GM23338 (cell line): ENCODE data around the gene ELANE.

ENCODE experiments used
- CREB1 ChIP-seq: fragments of 250-450 bp; sonication (Bioruptor Pico); IDR thresholded peaks from 2 replicates; pipeline ENCODE4 v1.5.0; 2020; ENCODE audit warnings: low read depth, mild to moderate bottlenecking, moderate library complexity
- CTCF ChIP-seq, 2 experiments: fragments of 200-600 bp in 1 of 2; sonication (generic) in 1 of 2; conservative IDR thresholded peaks; 2 replicates each; pipeline versions ENCODE4 v1.5.1 to v1.6.1; 2016 to 2017; ENCODE audit warnings: antibody characterized with exemption in 2 of 2, low read depth in 2 of 2, mild to moderate bottlenecking in 2 of 2, moderate library complexity in 1 of 2
- ETS1 ChIP-seq: IDR thresholded peaks from 2 replicates; pipeline ENCODE4 v1.6.1; 2016; ENCODE audit warnings: antibody characterized with exemption
- EZH2 ChIP-seq: fragments of 200-600 bp; sonication (generic); IDR thresholded peaks from one replicate; pipeline ENCODE4 v1.8.0; 2017; ENCODE audit warnings: antibody characterized with exemption, mild to moderate bottlenecking, low read depth; ENCODE audit not compliant: unreplicated experiment
- EZH2phosphoT487 ChIP-seq: fragments of 200-600 bp; sonication (generic); IDR thresholded peaks from one replicate; pipeline ENCODE4 v1.8.1; 2018; ENCODE audit warnings: antibody characterized with exemption; ENCODE audit not compliant: unreplicated experiment
- JUNB ChIP-seq: IDR thresholded peaks from one replicate; pipeline ENCODE4 v1.6.1; 2016; ENCODE audit warnings: antibody characterized with exemption; ENCODE audit not compliant: unreplicated experiment
- NANOG ChIP-seq: IDR thresholded peaks from 2 replicates; pipeline ENCODE4 v1.6.1; 2016; ENCODE audit warnings: antibody characterized with exemption, borderline replicate concordance
- POLR2AphosphoS5 ChIP-seq: IDR thresholded peaks from 2 replicates; pipeline ENCODE4 v1.6.1; 2016; ENCODE audit warnings: antibody characterized with exemption, low read depth
- REST ChIP-seq: IDR thresholded peaks from one replicate; pipeline ENCODE4 v1.6.1; 2018; ENCODE audit warnings: antibody characterized with exemption; ENCODE audit not compliant: unreplicated experiment
- ZNF114 ChIP-seq: fragments of 250-450 bp; sonication (Bioruptor Pico); IDR thresholded peaks from 2 replicates; pipeline ENCODE4 v1.5.0; 2020; ENCODE audit warnings: mild to moderate bottlenecking, moderate library complexity
- ZNF331 ChIP-seq: fragments of 250-450 bp; sonication (Bioruptor Pico); IDR thresholded peaks from 2 replicates; pipeline ENCODE4 v1.5.0; 2020; ENCODE audit warnings: low read depth, mild to moderate bottlenecking, moderate library complexity

- TF ChIP-seq CTCF (conservative IDR thresholded peaks at IDR 0.05; ENCODE audit: low read depth in 2 of 2) (no peak), POLR2AphosphoS5 (no peak), EZH2 (no peak), CREB1 (CRISPR knock-in tag) (no peak), ZNF331 (CRISPR knock-in tag) (no peak), NANOG (no peak), EZH2phosphoT487 (no peak), JUNB (no peak), REST (no peak), ETS1 (no peak), ZNF114 (CRISPR knock-in tag) (no peak)
These were observed 22.9 kb upstream of the ELANE start for GRCh38 chr19:829129-829758.
